Stomach (tissue), 4 donors: Measurements from ENCODE around the gene CCDC191.

Experiments used
- CTCF ChIP-seq, 7 experiments: fragments of 450-650 bp in 4 of 7; fragments of 200-600 bp in 3 of 7; sonication (generic) in 3 of 7; IDR thresholded peaks; one replicate each; pipeline ENCODE4 v1.5.1; 2016 to 2019; ENCODE audit warnings: antibody characterized with exemption in 7 of 7, control low read depth in 2 of 7, mild to moderate bottlenecking in 1 of 7
- POLR2AphosphoS5 ChIP-seq, 3 donors: sonication (generic); formaldehyde crosslinking; IDR thresholded peaks; one replicate each; pipeline ENCODE4 v1.6.1; 2016; ENCODE audit warnings: antibody characterized with exemption in 3 of 3

GRCh38 chr3:113954091-113954685 lies 102.1 kb downstream of the CCDC191 start:
- TF ChIP-seq CTCF (IDR thresholded peaks at IDR 0.05) (no peak), POLR2AphosphoS5 (IDR thresholded peaks at IDR 0.05) (no peak)
